H1 (cell line): ENCODE measurements around the gene DPH1. TPM values are rescaled to one million over a fixed set of nuclear protein-coding genes. Genes with fewer than 3 reads are reported as not detected.

Experiments
- CTCF ChIA-PET: fragments of 300-600 bp; sonication (Branson Sonifier 250); formaldehyde crosslinking; loops from one replicate; lab custom pipeline; 2021; ENCODE audit not compliant: partially characterized antibody; lab: Charles Lee
- POLR2A ChIA-PET: fragments of 300-600 bp; sonication (Branson Sonifier 250); formaldehyde crosslinking; loops from one replicate; lab custom pipeline; 2021; ENCODE audit warnings: inconsistent platforms; ENCODE audit not compliant: partially characterized antibody; lab: Charles Lee
- DNase-seq, 2 experiments: peaks; one replicate each; pipeline versions ENCODE4 v3.0.0 to v3.0.0-alpha.2; 2010 to 2022; ENCODE audit warnings: low spot score in 2 of 2, low read depth in 1 of 2, mixed read lengths in 1 of 2
- FAIRE-seq: peaks from 2 replicates; lab custom pipeline; 2011; peaks lifted over from hg19 to GRCh38; lab: Jason Lieb, UNC
- H2AFZ ChIP-seq: 2 replicates; pipeline ENCODE4 v1.8.1; 2012; ENCODE audit warnings: low read length, inconsistent platforms
- H2AK5ac ChIP-seq: 2 replicates; pipeline ENCODE4 v1.6.1; 2013; ENCODE audit warnings: low read depth, low read length
- H2BK120ac ChIP-seq: replicated peaks from 2 replicates; pipeline ENCODE3; 2013; ENCODE audit warnings: low read depth, low read length, inconsistent platforms
- H2BK12ac ChIP-seq: 2 replicates; pipeline ENCODE4 v1.6.1; 2013; ENCODE audit warnings: low read depth, low read length
- H2BK15ac ChIP-seq: 2 replicates; pipeline ENCODE4 v1.6.1; 2013; ENCODE audit warnings: low read length
- H2BK20ac ChIP-seq: 2 replicates; pipeline ENCODE4 v1.6.1; 2013; ENCODE audit warnings: low read length
- H2BK5ac ChIP-seq: 2 replicates; pipeline ENCODE4 v1.6.1; 2013; ENCODE audit warnings: low read depth, low read length
- H3K14ac ChIP-seq: 2 replicates; pipeline ENCODE4 v1.6.1; 2013; ENCODE audit warnings: inconsistent platforms; ENCODE audit not compliant: insufficient read length
- H3K18ac ChIP-seq: 2 replicates; pipeline ENCODE4 v1.6.1; 2013; ENCODE audit warnings: low read length; ENCODE audit errors: extremely low read depth
- H3K23ac ChIP-seq: 2 replicates; pipeline ENCODE4 v1.6.1; 2013; ENCODE audit warnings: inconsistent platforms; ENCODE audit not compliant: insufficient read length
- H3K23me2 ChIP-seq: 2 replicates; pipeline ENCODE4 v1.6.1; 2013; ENCODE audit warnings: low read depth, low read length
- H3K27ac ChIP-seq: 2 replicates; pipeline ENCODE4 v1.6.1; 2011; ENCODE audit warnings: low read depth, low read length, inconsistent platforms
- H3K27me3 ChIP-seq, 4 experiments: replicated peaks in 1 of 4; 1 replicate in 1 of 4; 2 replicates in 3 of 4; pipeline versions ENCODE4 v1.6.1 to v1.8.1; 2011 to 2013; ENCODE audit warnings: low read length in 3 of 4, mild to moderate bottlenecking in 3 of 4, inconsistent platforms in 2 of 4, mixed read lengths in 2 of 4, moderate library complexity in 1 of 4; ENCODE audit not compliant: control insufficient read depth in 3 of 4, insufficient read depth in 3 of 4; ENCODE audit errors: extremely low read depth in 1 of 4
- H3K36me3 ChIP-seq, 4 experiments: 2 replicates each; pipeline versions ENCODE4 v1.6.1 to v1.8.1; 2011 to 2013; ENCODE audit warnings: mild to moderate bottlenecking in 4 of 4, low read length in 3 of 4, moderate library complexity in 2 of 4, control low read depth in 1 of 4, inconsistent platforms in 1 of 4; ENCODE audit not compliant: insufficient read depth in 4 of 4, control insufficient read depth in 2 of 4
- H3K4ac ChIP-seq: replicated peaks from 2 replicates; pipeline ENCODE3; 2013; ENCODE audit warnings: low read length, low read depth, mixed read lengths, inconsistent platforms; ENCODE audit not compliant: insufficient read length
- H3K4me1 ChIP-seq, 4 experiments: replicated peaks in 1 of 4; 1 replicate in 1 of 4; 2 replicates in 3 of 4; pipeline versions ENCODE4 v1.6.1 to v1.8.1; 2011 to 2013; ENCODE audit warnings: low read length in 3 of 4, inconsistent platforms in 2 of 4, mixed read lengths in 1 of 4; ENCODE audit not compliant: insufficient read depth in 4 of 4, control insufficient read depth in 3 of 4
- H3K4me2 ChIP-seq, 2 experiments: 2 replicates each; pipeline versions ENCODE4 v1.6.1 to v1.8.1; 2011 to 2013; ENCODE audit warnings: low read depth in 2 of 2, low read length in 2 of 2, control low read depth in 1 of 2, inconsistent platforms in 1 of 2, mild to moderate bottlenecking in 1 of 2; ENCODE audit not compliant: insufficient read depth in 1 of 2
- H3K4me3 ChIP-seq, 4 experiments: fragments of 200-600, 300-600 bp in 1 of 4; sonication (generic), shearing (Covaris generic), sonication (Bioruptor Twin) in 1 of 4; 2 replicates each; pipeline versions ENCODE4 v1.5.1 to v1.8.1; 2011 to 2016; ENCODE audit warnings: low read length in 4 of 4, low read depth in 3 of 4, control low read depth in 2 of 4, inconsistent platforms in 2 of 4, mild to moderate bottlenecking in 2 of 4, mixed read lengths in 1 of 4, moderate library complexity in 1 of 4; ENCODE audit not compliant: insufficient read depth in 2 of 4; ENCODE audit errors: extremely low read depth in 1 of 4
- H3K56ac ChIP-seq: replicated peaks from 2 replicates; pipeline ENCODE3; 2013; ENCODE audit warnings: low read depth, mild to moderate bottlenecking, mixed read lengths, low read length, inconsistent platforms; ENCODE audit not compliant: insufficient read length
- H3K79me1 ChIP-seq: 2 replicates; pipeline ENCODE4 v1.6.1; 2013; ENCODE audit warnings: low read depth, low read length, control low read depth
- H3K79me2 ChIP-seq, 2 experiments: 2 replicates each; pipeline versions ENCODE4 v1.6.1 to v1.8.1; 2012 to 2013; ENCODE audit warnings: low read length in 2 of 2, mild to moderate bottlenecking in 2 of 2, inconsistent platforms in 1 of 2; ENCODE audit not compliant: insufficient read depth in 2 of 2, control insufficient read depth in 1 of 2
- H3K9ac ChIP-seq, 4 experiments: replicated peaks in 1 of 4; 1 replicate in 1 of 4; 2 replicates in 3 of 4; pipeline versions ENCODE4 v1.6.1 to v1.8.1; 2011 to 2013; ENCODE audit warnings: low read depth in 3 of 4, low read length in 3 of 4, control low read depth in 2 of 4, mild to moderate bottlenecking in 2 of 4, moderate library complexity in 2 of 4, inconsistent platforms in 1 of 4; ENCODE audit errors: extremely low read depth in 1 of 4
- H3K9me3 ChIP-seq, 2 experiments: 2 replicates each; pipeline versions ENCODE4 v1.6.1 to v1.8.1; 2012 to 2013; ENCODE audit warnings: mild to moderate bottlenecking in 2 of 2, moderate library complexity in 2 of 2, control low read depth in 1 of 2, inconsistent platforms in 1 of 2, low read depth in 1 of 2, low read length in 1 of 2, mixed read lengths in 1 of 2; ENCODE audit not compliant: insufficient read depth in 2 of 2
- H4K20me1 ChIP-seq, 2 experiments: replicated peaks in 1 of 2; 2 replicates each; pipeline versions ENCODE3 to v1.8.1; 2011 to 2013; ENCODE audit warnings: inconsistent platforms in 2 of 2, low read length in 2 of 2, mild to moderate bottlenecking in 1 of 2; ENCODE audit not compliant: insufficient read depth in 2 of 2, control insufficient read depth in 1 of 2
- H4K5ac ChIP-seq: 2 replicates; pipeline ENCODE4 v1.6.1; 2013; ENCODE audit warnings: low read length, low read depth, mixed read lengths, inconsistent platforms; ENCODE audit not compliant: insufficient read length
- H4K8ac ChIP-seq: 2 replicates; pipeline ENCODE4 v1.8.0; 2013; ENCODE audit warnings: mild to moderate bottlenecking, moderate library complexity, low read length, inconsistent platforms; ENCODE audit not compliant: insufficient read depth; ENCODE audit errors: extremely low read depth
- H4K91ac ChIP-seq: replicated peaks from 2 replicates; pipeline ENCODE3; 2013; ENCODE audit warnings: low read length, mixed read lengths, inconsistent platforms; ENCODE audit not compliant: insufficient read length
- CBX5 ChIP-seq: fragments of 300-800, 300-1000 bp; sonication (generic); IDR thresholded peaks from 2 replicates; pipeline ENCODE4 v1.7.1; 2016; ENCODE audit warnings: antibody characterized with exemption, low read length, low read depth
- EZH2 ChIP-seq: fragments of 200-600 bp; sonication (generic); IDR thresholded peaks from 2 replicates; pipeline ENCODE4 v1.7.1; 2012; ENCODE audit warnings: low read depth, mild to moderate bottlenecking, moderate library complexity, low read length, inconsistent platforms; ENCODE audit not compliant: severe bottlenecking
- WGBS, 2 experiments: shearing (Covaris generic) in 1 of 2; methylation state at CpG; one replicate each; pipeline versions ENCODE4 v1.1.6 to v1.1.7; 2013 to 2015; ENCODE audit warnings: low lambda C conversion rate in 2 of 2, mixed read lengths in 2 of 2, inconsistent platforms in 1 of 2, low coverage in 1 of 2, missing lambda C conversion rate in 1 of 2; ENCODE audit not compliant: insufficient replicate concordance in 2 of 2, insufficient coverage in 1 of 2, insufficient read length in 1 of 2; ENCODE audit errors: extremely low coverage in 1 of 2, missing lambda C conversion rate in 1 of 2; 5-methylcytosine and 5-hydroxymethylcytosine counted together
- polyA plus RNA-seq, 7 experiments: library from polyadenylated mRNA; depleted of rRNA in 3 of 7; stranded (reverse) in 5 of 7; unstranded in 2 of 7; fragments of >200 nt in 5 of 7; fragments of 200-250 nt in 2 of 7; gene quantifications; 1 replicate in 5 of 7; 2 replicates in 1 of 7; 4 replicates in 1 of 7; pipeline versions ENCODE4 v1.2.1 to v1.2.3, GENCODE V29; 2011 to 2013; ENCODE audit warnings: missing spikeins in 2 of 7, mixed read lengths in 2 of 7
- total RNA-seq: library from RNA; stranded (reverse); fragmentation: NEBNext Ultra II Directional; extraction: Animal tissue kit (Norgen Biotek cat#: 25700); gene quantifications from 2 replicates; pipeline ENCODE4 v1.2.1, GENCODE V29; 2021

The DPH1 gene
- total and polyA plus RNA-seq, 2 of the 8 experiments (the other 6 are each of a cell fraction or from before 2014, with no cell fraction given) = 24.9 to 30.0 TPM

- Histone ChIP-seq H3K23me2 (peaks cover 2% of the 10 kb centered on the region; the same call in 1 of the 2 replicates), H4K8ac (no peak overlapping the region; the same call in 1 of the 2 replicates), H4K91ac (no peak overlapping the region), H3K36me3 (peaks cover 0 to 14% (median 0%) of the 10 kb centered on the region in 4 experiments; a peak in 1 of 8 replicates), H3K27me3 (peaks cover 42 to 65% (median 58%) of the 10 kb centered on the region in 4 experiments), H3K4me1 (peaks cover 0 to 27% (median 13%) of the 10 kb centered on the region in 4 experiments; a peak in 6 of 7 replicates), H3K79me2 (no peaks in the 10 kb centered on the region), H3K4ac (no peak overlapping the region), H3K79me1 (no peaks in the 10 kb centered on the region), H3K9me3 (peaks cover 0 to 7% of the 10 kb centered on the region in 2 experiments; a peak in 1 of 4 replicates), H3K56ac (no peak overlapping the region), H2BK12ac (no peak overlapping the region), H2BK15ac (no peak overlapping the region), H3K9ac (no peak overlapping the region), H4K20me1 (peaks cover 12 to 16% of the 10 kb centered on the region in 2 experiments), H2AFZ (no peak overlapping the region), H2BK5ac (no peak overlapping the region), H4K5ac (no peak overlapping the region), H3K4me3 (peak overlapping the region in 2 of 4 experiments; percentile 9 to 54; a peak in 2 of 8 replicates), H2AK5ac (peak overlapping the region; percentile 13; the same call in 1 of the 2 replicates), H2BK20ac (no peak overlapping the region), H3K27ac (no peak overlapping the region), H3K23ac (no peak overlapping the region), H2BK120ac (no peak overlapping the region), H3K14ac (no peak overlapping the region), H3K18ac (no peak overlapping the region), H3K4me2 (peak overlapping the region; percentile 12 to 62)
- no peak for DNase-seq
- CTCF ChIA-PET = interaction anchor here (0.5 to 9.3 kb wide), 19 partner anchors 11 to 205 kb away, joined by 3 to 122 read pairs (median 5); no protein-coding TSS in a partner anchor
- no peak for FAIRE-seq
- 73% methylated on average over 21 of the region's 21 CpGs; no CpG with 5 or more reads in 1 of the 2 experiments for WGBS, 2 experiments
- POLR2A ChIA-PET = interaction anchor here (0.6 to 2.0 kb wide), 3 partner anchors 13 to 268 kb away, joined by 3 to 8 read pairs (median 4); no protein-coding TSS in a partner anchor
- TF ChIP-seq CBX5 (no peak), EZH2 (peak; percentile 2)
These were observed 29.8 kb downstream of the DPH1 start for GRCh38 chr17:2059547-2060384.
